Measurements from ENCODE around the gene LRTM1. TPM values are rescaled to one million over a fixed set of nuclear protein-coding genes. Genes with fewer than 3 reads are reported as not detected.

LRTM1 gene
- total RNA-seq, 1 experiment from 2014 or later = not detected

DNA sequence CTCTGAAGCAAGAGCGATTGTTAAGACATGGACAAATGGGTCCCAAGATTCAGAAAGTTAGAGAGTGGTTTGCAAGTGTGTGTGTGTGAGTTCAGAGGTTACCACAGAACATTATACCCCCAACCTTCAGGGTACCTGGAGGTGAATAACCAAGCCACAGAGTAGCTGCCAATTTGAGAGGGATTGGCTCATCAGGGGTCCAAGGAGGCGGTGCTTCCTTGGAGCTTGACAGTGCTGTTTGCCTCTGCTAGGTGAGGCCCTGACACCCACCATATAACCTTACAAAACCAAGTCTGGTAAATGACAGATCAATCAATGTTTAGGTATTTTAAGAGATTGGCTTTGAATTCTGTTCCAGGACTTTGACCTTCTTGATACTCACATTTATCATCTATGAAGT lies 35.7 kb downstream of the LRTM1 start:
- peak overlapping the region; percentile 51 for H3K4me3 Mint-ChIP-seq (ENCODE audit: unreplicated experiment)

DNA sequence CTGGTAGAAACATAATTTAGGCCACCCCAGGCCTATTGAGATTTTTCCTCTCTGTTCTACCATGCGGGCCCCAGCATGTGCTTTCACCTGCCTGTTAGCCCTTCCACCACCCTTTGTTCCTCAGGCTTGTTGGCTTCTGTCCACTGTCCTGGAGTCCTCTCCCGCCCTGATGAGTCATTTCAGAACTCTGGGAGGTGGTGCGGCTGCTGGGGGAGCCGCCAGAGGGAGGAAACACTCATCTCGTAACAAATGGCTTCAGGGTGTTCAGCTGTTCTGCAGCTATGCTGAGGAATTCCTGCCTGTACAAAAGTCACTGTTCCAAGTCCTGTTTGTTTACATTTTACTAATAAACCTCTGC lies 36.3 kb downstream of the LRTM1 start:
- Mint-ChIP-seq H3K27ac (ENCODE audit: low read depth, unreplicated experiment) (peak overlapping the region; percentile 85), H3K4me3 (ENCODE audit: unreplicated experiment) (peak overlapping the region; percentile 51), H3K27me3 (ENCODE audit: insufficient read depth, unreplicated experiment) (no peaks in the 10 kb centered on the region), H3K4me1 (ENCODE audit: insufficient read depth, unreplicated experiment) (peaks cover 44% of the 10 kb centered on the region), H3K36me3 (ENCODE audit: insufficient read depth, unreplicated experiment) (peaks cover 5% of the 10 kb centered on the region), H3K9me3 (ENCODE audit: unreplicated experiment) (no peaks in the 10 kb centered on the region)
- TSS peak; percentile 54 for BruUV-seq (replicated peaks)
- POLR2A ChIA-PET = interaction anchor here (0.6 to 3.8 kb wide), 15 partner anchors 8 to 715 kb away, joined by 3 to 24 read pairs (median 5); no protein-coding TSS in a partner anchor
- CTCF ChIA-PET = interaction anchor here (0.6 to 2.8 kb wide), 25 partner anchors 8 to 1394 kb away, joined by 3 to 9 read pairs (median 4); no protein-coding TSS in a partner anchor
- DNase-seq (ENCODE audit: unreplicated experiment) = peak; percentile 99
- intact Hi-C loops (cut with micrococcal nuclease) = loop anchor here (1.0 to 10.0 kb wide), 3 partner anchors 21 to 276 kb away; no protein-coding TSS in a partner anchor
- peak; percentile 42 for TF ChIP-seq CTCF (IDR thresholded peaks at IDR 0.05; ENCODE audit: unreplicated experiment)

More for the DNA sequence above, 35.7 kb downstream of the LRTM1 start:
- no peak for DNase-seq (ENCODE audit: unreplicated experiment)
- intact Hi-C loops (cut with micrococcal nuclease) = loop anchor here (5.0 to 10.0 kb wide), 2 partner anchors 93 to 275 kb away; no protein-coding TSS in a partner anchor
- POLR2A ChIA-PET = interaction anchor here (0.6 to 3.8 kb wide), 11 partner anchors 7 to 637 kb away, joined by 3 to 24 read pairs (median 5); no protein-coding TSS in a partner anchor
- Mint-ChIP-seq H3K9me3 (ENCODE audit: unreplicated experiment) (no peaks in the 10 kb centered on the region), H3K36me3 (ENCODE audit: insufficient read depth, unreplicated experiment) (peaks cover 5% of the 10 kb centered on the region), H3K27ac (ENCODE audit: low read depth, unreplicated experiment) (peak overlapping the region; percentile 85), H3K27me3 (ENCODE audit: insufficient read depth, unreplicated experiment) (no peaks in the 10 kb centered on the region), H3K4me1 (ENCODE audit: insufficient read depth, unreplicated experiment) (peaks cover 49% of the 10 kb centered on the region)
- CTCF ChIA-PET = interaction anchor here (0.9 to 2.8 kb wide), 17 partner anchors 9 to 462 kb away, joined by 3 to 9 read pairs (median 4); no protein-coding TSS in a partner anchor
- TF ChIP-seq CTCF (IDR thresholded peaks at IDR 0.05; ENCODE audit: unreplicated experiment) = no peak
- no TSS peak for BruUV-seq (replicated peaks)

GRCh38 chr3:54889731-54890130 lies 38.1 kb downstream of the LRTM1 start:
- intact Hi-C loops (cut with micrococcal nuclease) = loop anchor here (5.0 to 10.0 kb wide), 3 partner anchors 95 to 445 kb away; no protein-coding TSS in a partner anchor
- TF ChIP-seq CTCF (IDR thresholded peaks at IDR 0.05; ENCODE audit: unreplicated experiment) = no peak
- ChIA-PET CTCF (interaction anchor here (0.7 to 1.3 kb wide), 2 partner anchors 35 to 1007 kb away, joined by 3 read pairs; no protein-coding TSS in a partner anchor), POLR2A (interaction anchor here (1.7 to 3.2 kb wide), 3 partner anchors 9 to 281 kb away, joined by 3 to 9 read pairs (median 5); no protein-coding TSS in a partner anchor)
- H3K27ac Mint-ChIP-seq (ENCODE audit: low read depth, unreplicated experiment) = peak overlapping the region; percentile 85
- peaks cover 32% of the 10 kb centered on the region for H3K4me1 Mint-ChIP-seq (ENCODE audit: insufficient read depth, unreplicated experiment)
- H3K9me3 Mint-ChIP-seq (ENCODE audit: unreplicated experiment) = no peaks in the 10 kb centered on the region
- no peak for DNase-seq (ENCODE audit: unreplicated experiment)
- no peaks in the 10 kb centered on the region for H3K27me3 Mint-ChIP-seq (ENCODE audit: insufficient read depth, unreplicated experiment)
- no TSS peak for BruUV-seq (replicated peaks)
- no peak overlapping the region for H3K4me3 Mint-ChIP-seq (ENCODE audit: unreplicated experiment)
- peaks cover 5% of the 10 kb centered on the region for H3K36me3 Mint-ChIP-seq (ENCODE audit: insufficient read depth, unreplicated experiment)

GRCh38 chr3:54888873-54889272 lies 39.0 kb downstream of the LRTM1 start:
- DNase-seq (ENCODE audit: unreplicated experiment) = peak; percentile 41
- H3K27ac Mint-ChIP-seq (ENCODE audit: low read depth, unreplicated experiment) = peak overlapping the region; percentile 85

More at GRCh38 chr3:54888873-54889272, 39.0 kb downstream of the LRTM1 start:
- H3K27me3 Mint-ChIP-seq (ENCODE audit: insufficient read depth, unreplicated experiment) = no peaks in the 10 kb centered on the region
- H3K4me3 Mint-ChIP-seq (ENCODE audit: unreplicated experiment) = peak overlapping the region; percentile 57
- POLR2A ChIA-PET = interaction anchor here (1.7 to 3.2 kb wide), 3 partner anchors 10 to 282 kb away, joined by 3 to 9 read pairs (median 5); no protein-coding TSS in a partner anchor
- H3K36me3 Mint-ChIP-seq (ENCODE audit: insufficient read depth, unreplicated experiment) = peaks cover 5% of the 10 kb centered on the region
- BruUV-seq (replicated peaks) = no TSS peak
- TF ChIP-seq CTCF (IDR thresholded peaks at IDR 0.05; ENCODE audit: unreplicated experiment) = no peak
- peaks cover 32% of the 10 kb centered on the region for H3K4me1 Mint-ChIP-seq (ENCODE audit: insufficient read depth, unreplicated experiment)
- intact Hi-C loops (cut with micrococcal nuclease) = loop anchor here (10.0 kb wide), 1 partner anchor 446 kb away; no protein-coding TSS in a partner anchor
- H3K9me3 Mint-ChIP-seq (ENCODE audit: unreplicated experiment) = no peaks in the 10 kb centered on the region
- CTCF ChIA-PET = interaction anchor here (0.7 kb wide), 1 partner anchor 1008 kb away, joined by 3 read pairs; no protein-coding TSS in a partner anchor

All from MCF 10A (cell line).